NCI-H187 (cell line): ENCODE results near the gene PKD1.

ENCODE experiments used
- DNase-seq, 2 experiments: peaks; one replicate each; lab custom pipeline; 2025; lab: John Stamatoyannopoulos, UW

The PKD1 gene

DNA sequence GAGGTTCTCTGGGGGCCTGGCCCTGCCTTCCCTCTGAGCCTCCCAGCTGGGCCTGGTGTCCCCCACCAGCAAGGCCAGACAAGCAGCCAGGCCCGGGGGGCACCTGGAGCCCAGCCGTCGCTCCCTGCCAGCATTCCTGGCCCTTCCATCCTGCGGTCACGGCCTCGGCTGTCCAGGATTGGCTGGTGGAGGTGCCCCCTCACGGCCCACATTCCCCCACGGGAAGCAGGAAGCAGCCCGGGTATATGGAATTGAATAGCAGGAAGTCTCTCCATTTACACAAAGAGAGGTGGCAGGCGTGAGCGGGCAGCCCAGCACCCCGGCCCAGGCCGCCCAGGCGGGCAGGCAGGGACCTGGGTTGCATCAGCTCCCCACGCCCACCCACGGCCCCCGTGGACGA lies 34.4 kb upstream of the PKD1 start:
- no peak for DNase-seq

DNA sequence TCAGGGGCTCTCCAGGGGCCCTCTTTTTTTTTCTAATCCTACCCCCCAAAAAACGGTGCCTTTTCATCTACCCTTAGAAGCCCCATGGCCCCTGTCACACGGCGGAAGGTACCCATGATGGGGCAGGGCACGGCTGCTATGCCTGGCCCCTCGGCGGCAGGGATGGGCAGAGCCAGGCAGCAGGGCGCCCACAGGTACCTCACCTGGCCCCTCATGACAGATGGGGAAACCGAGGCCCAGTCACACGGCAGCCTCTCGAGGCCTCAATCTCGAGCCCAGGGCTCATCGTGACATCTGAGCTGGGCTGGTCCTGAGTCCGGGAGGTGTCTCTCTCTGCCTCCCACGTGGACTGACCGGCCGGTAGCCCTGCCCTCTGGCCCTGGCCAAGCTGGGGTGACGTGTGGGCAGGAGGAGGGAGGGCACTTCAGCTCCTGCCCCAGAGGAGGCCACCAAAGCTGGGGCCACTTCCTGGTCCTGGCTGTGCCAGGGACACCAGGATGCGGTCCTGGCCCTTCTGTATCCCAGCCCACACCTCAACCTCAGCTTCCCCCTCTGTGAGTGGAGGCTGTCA lies 31.5 kb upstream of the PKD1 start:
- DNase-seq = no peak

DNA sequence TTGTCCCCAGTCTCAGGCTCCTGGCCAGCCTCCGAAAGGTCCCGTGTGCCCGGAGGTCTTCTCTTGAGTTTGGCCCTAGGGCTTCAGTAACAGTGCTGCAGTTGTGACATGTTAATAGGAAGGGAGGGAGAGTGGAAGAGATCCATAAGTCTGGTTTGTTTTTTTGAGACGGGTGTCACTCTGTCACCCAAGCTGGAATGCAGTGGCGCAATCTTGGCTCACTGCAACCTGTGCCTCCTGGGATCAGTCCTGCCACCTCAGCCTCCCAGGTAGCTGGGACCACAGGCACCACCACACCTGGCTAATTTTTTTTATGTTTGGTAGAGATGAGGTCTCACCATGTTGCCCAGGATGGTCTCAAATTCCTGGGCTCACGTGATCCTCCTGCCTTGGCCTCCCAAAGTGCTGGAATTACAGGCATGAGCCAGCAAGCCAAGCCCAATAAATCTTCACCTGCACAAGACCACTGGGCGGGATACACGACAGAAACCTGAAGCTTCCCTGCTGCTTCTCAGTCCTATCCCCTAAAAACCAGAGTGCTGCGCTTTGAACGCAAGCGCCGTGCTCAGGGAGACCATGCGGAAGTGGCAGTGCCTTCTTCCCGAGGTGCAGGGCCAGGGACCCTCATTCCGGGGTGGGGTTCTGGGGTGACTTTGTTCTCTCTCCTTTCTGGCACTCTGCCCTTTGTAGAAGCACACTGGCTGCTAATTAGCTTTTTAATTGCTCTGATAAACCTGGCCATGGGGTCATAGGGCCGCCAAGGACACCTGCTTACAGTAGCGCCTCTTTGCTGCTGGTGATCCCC lies 30.8 kb upstream of the PKD1 start:
- no peak for DNase-seq

DNA sequence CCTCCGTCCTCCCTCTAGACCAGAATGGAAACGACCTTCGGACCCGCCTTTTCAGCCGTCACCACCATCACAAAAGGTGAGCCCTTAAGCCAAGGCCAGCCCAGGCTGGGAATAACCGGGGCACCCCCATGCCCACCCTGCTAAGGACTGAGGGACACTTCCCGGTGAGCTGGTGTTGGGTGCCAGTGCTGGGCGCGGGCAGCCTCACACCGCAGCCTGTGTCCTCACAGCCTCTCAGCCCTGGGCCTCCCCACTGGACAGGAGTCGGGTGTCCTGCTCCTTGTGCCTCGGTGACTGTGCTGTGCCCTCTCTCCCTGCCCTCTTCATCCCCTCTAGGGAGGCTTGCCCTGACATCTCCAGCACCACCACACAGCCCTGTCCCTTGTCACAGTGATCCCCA lies 30.2 kb upstream of the PKD1 start:
- no peak for DNase-seq

DNA sequence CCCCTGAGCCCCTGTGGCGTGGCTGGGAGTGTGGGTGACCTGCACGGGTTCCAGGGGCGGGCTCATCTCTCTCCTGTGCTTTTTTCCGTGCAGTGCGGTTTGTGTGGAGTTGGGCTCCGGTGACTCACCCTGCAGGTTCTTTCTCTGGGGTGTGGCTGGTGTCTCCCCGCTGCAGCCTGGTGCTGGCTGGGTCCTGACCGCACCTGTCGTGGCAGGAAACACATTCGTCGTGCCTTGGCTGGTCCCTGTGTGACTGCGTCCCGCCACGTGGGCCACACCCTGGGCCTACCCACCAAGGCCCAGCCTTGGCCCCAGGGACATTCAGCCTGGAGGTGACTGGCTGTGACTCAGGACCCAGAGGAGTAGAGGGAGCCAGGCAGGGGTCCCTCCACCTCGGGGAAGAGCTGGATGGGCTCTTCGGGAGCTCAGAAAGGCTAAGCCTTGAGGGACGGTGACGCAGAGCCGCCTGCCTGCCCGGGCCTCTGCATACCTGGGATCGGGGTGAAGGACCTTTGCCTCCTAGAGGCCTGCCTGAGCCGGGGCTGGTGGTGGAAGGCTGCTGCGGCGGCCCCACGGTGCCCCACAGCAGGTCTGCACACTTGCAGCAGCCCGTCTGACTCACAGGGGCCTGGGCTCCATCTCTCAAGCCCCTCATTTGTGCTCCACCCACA lies 27.6 kb upstream of the PKD1 start:
- no peak for DNase-seq

DNA sequence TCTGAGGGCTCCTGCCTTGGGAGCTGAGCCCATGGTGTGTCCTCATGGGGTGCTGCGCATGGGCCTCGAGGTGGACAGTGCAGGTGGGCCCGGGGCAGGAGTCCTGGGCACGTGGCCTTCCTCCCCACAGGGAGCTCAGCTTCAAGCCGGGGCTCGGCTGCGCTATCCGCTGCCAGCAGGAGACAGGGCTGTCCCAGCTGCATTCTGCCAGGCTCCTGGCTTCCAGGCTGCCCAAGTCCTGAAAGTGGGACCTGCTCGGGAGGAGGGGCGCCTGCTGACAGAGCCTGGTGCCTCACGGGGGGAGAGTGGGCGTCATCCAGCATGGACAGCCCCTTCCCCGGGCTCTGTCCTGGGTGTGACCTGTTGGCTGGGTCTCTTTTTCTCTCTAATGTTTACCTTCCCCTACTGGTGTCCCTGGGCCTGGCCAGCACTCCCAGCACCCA lies 27.0 kb upstream of the PKD1 start:
- DNase-seq = no peak

DNA sequence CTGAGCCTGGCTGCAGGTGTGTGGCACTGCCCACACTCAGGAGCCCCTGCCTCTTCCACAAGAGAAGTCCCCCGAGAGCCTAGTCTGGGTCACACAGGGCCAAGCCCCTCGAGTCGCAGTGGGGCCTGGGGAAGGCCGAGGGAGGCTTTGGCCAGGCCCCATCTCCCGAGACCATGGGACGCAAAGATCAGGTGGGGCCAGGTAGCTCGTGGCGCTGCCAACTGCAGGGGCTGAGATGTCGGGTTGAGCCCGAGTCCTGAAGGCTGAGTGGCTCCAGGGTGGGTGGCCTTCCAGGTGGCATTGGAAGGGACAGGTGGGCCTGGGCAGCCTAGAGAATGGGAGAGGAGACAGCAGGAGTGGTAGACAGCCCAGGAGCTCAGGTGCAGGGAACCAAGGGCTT lies 26.2 kb upstream of the PKD1 start:
- no peak for DNase-seq

DNA sequence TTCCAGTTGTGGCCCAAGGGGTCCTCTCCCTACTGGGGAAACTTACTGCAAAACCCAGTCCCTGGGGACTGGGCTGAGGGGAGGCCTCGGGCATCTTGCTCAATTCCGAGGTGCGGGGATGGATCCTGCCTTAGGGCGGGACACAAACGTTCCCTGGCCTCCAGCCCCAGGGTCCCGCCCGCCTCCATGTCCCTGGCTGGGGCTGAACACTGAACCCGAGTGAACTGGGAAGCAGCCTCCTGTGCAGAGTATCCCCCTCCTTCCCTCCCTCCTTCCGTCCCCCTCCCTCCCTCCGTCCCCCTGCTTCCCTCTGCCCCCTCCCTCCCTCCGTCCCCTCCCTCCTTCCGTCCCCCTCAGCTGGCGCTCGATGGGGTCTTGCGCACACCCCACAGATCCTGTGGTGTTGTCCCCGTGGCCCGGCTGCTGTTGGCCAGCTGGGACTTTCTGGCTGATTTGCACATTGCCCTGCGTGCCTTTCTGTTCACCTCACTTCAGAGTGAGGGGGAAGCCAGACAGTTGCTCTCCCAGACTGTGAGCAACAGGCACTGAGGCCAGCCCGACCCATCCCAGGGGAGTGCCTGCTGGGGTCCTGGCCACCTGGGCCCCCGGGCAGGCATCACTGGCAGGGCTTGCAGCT lies 25.3 kb upstream of the PKD1 start:
- no peak for DNase-seq

DNA sequence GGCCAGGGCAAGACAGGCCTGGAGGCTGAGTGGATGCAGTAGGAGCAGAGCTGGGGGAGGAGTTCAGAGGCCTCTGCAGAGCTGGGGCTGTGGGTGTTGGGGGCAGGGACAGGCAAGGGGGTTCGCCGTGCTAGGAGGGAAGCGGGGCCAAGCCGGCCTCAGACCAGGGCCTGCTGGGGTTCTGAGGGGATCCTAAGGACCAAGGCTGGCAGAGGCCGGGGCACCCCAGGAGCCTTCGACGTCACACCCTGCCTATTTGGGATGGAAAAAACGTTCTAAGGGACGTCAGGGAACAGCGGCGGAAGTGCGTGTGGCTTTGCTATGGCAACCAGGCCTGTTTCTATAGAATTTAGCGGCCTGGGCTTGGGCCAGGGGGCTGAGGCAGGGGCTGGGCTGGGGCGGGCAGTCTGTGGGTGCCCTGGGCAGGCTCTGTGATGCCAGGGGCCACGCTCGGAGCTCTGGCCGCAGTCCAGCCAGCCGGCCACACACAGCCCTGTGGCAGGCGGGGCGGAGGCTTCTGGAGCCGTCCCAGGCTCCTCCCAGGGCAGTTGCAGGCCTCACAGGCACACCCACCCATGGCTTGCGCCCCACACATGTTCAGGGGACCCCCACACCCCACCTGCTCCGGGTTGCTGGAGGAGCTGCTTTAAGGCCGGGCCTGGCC lies 23.6 kb upstream of the PKD1 start:
- no peak for DNase-seq

DNA sequence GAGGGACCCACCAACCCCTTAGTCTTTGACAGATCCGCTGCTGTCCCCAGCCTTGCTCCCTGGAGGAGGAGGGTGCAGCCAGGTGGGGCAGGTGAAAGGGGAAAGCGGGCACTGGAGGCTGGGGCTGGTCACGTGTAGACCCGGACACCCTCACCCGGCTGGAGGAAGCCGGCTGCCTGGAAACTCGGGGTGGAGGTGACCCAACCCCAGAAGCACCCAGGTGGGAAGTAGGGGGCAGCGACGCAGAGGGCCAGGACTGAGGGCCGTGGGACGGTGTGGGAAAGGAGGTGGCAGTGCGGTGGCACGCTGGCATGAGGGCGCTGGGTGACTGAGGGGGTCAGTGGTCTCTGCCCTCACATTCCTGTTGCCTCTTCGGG lies 22.6 kb upstream of the PKD1 start:
- DNase-seq = no peak

DNA sequence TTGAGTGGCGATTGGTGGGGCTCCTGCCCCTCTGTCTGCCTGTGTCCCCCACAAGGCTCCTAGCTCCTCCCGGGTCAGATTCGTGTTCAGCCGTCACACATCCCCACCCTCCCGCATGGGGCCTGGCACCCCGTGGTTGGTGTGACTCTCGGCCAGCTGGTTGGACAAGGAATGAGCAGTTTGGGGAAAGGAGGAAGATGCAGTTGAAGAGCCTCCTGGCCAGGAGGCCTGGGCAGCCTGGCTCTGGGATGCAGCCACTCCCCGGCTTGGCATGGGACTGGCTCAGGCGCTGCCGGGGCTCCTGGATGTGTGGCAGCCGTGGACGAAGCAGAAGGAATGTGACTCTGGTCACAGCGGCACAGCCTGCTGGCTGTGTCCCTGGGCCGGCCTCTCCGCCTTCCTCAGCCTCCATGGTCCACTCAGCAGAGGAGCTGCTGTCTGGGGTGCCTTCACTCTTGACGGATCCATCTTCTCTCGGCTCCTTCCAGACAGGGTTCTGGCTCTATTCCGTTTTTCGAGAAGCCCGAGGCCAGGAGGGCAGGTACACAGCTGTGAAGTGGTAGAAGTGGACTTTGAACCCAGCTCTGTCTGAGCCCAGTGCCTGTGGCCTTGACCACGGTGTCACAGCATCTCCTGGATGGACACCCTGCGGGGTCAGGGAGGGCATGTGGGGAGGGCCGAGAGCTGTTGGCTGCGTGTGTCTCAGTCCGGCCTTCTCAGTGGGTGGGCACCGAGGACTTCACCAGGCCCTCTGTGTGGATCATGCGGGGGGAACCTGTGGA lies 22.0 kb upstream of the PKD1 start:
- no peak for DNase-seq

DNA sequence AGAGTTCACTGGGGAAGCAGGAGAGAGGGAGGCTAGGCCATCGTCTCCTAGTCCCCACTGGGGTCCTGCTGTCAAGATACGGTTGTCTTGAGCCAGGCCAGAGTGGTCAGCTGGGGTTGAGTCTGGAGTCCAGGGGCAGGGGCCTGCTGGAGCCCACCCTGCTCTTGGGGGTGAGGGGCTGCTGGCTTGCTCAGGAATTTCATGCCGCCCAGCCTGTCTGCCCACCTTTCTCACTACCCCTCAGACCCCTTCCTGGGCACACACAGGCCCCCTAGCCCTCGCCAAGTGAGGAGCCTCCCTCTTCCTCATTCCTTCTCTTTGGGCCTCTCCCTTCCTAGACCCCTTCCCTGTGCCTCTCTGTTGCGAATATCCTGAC lies 21.1 kb upstream of the PKD1 start:
- DNase-seq = no peak

DNA sequence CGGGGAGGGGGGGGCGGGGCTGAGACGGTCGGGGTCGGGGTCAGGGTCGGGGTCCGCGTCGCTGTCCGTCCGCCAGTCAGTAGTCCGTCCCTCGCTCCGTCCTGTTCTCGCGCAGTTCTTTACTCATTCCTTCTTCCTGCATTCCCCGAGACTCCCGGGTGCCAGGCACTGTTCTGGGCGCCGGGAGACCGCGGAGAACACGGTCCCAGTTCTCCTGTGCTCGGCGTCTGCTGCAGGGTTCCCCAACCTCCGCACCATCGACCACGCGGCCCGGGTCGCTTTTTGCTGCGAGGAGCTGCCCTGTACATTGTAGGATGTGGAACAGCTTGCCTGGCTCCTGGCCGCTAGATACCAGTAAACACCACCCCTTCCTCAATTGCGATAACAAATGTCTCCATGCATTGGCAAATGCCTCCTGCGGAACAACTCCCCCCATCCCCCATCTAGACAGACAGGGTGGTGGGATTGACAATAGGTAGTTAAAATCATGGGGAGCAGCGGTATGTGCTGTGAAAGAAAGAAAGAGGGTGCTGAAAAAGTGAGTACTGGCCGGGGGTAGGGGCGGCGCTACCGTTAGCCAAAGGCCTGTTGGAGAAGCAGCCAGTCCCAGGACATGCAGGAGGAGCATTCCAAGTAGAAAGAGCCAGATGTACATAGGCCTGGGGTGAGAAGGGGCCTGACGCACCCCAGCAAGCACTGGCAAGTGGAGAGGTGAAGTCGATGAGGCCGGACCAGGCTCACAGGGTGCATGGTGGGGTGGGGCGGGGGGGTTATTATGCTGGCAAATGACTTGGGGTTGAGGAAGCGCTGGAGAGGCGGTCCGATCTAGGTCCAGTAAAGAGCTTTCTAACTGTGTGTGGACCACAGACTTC lies 20.5 kb upstream of the PKD1 start:
- DNase-seq = no peak

DNA sequence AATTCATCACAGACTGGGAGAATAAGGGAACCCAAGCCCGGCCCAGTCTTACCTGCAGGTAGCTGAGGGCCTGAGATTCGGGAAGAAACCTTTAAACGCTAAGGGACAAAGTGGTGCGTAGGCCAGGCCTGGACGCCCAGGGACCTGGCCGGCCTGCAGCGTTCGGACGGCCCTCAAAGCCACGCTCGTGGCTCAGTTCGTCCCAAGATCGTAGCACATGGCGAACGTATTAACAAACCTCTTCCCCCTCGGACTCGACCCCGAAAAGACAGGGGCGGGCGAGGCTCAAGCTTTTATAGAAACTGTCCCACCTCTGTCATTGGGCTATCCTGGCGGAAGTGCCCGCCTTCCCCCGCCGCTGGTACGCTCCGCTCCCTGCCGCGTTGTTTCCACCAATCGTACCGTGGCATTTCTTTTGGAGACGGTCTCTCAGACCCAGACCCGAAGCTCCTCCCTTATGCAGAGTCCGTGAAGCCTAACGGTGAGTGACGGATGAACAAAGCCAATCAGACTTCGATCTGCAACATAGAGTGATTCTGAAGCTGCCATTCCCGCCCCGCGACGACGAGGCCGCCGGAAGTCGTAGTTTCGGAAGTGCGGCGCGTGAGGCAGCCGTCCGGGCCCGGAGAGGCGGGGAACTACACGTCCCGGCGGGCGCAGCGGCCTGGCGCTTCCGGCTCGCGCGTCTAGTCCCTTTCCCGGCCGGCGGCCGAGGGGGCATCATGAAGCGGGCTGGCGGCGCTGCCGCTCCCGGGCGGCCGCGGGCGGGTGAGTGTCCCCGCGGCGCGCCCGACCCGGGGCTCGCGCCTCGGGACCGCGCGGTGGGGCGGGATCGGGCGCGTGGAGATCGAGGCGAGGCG lies 19.6 kb upstream of the PKD1 start, which contains the start of gene TRAF7:
Gene TRAF7 (plus strand): TSS at position 692 of the 860 bp plus-strand sequence. CDS start 8,139 bp downstream, outside the sequence.
- DNase-seq = peak; percentile 100

DNA sequence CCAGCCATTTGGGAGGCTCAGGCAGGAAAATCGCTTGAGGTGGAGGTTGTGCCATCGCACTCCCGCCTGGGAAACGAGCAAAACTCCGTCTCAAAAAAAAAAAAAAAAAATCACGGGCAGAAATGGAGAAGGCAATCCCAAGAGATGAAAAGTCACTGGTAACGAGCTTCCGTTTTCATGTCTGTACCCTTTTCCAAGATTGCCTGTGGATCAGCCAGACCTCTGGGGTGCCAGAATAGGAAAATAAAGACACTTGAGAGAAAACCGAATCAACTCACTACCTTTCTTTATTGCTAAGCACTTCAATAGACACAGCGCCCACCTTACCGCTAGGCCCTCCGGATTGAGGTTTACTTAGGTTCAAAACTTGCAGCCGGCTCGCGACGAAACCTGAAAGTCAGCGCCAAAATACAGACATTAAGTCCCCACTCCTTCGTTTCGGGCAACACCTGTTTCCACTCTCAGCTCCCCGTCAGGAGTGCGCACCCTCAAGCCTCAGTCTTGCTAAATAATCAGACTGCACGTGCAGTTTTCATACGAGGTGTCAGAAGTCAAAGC lies 18.9 kb upstream of the PKD1 start:
- DNase-seq = no peak

DNA sequence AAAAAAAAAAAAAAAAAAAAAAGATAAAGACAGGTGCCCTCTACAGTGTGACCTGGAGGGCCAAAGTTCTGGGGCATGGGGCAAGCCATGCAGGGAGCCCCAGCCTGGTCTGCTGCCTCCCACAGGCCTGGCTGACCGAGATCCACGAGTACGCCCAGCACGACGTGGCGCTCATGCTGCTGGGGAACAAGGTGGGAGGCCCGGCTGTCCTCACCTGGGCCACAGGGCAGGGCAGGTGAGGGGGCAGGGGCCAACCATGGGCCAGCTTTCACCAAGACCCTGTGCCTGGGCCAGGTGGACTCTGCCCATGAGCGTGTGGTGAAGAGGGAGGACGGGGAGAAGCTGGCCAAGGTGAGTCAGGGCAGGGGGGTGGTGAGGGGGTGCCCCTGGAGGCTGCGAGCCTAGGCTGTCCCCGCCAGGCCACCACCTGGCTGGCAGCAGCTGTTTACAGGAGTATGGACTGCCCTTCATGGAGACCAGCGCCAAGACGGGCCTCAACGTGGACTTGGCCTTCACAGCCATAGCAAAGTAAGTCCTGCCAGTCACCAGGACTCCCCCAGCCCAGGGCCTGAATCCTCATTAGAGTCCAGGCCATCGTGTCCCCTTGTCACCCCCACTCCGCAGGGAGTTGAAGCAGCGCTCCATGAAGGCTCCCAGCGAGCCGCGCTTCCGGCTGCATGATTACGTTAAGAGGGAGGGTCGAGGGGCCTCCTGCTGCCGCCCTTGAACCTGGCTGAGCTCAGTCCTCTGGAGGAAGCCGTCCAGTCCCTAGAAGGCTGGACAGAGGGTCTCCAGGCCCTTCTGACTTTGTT lies 17.2 kb upstream of the PKD1 start:
- no peak for DNase-seq

DNA sequence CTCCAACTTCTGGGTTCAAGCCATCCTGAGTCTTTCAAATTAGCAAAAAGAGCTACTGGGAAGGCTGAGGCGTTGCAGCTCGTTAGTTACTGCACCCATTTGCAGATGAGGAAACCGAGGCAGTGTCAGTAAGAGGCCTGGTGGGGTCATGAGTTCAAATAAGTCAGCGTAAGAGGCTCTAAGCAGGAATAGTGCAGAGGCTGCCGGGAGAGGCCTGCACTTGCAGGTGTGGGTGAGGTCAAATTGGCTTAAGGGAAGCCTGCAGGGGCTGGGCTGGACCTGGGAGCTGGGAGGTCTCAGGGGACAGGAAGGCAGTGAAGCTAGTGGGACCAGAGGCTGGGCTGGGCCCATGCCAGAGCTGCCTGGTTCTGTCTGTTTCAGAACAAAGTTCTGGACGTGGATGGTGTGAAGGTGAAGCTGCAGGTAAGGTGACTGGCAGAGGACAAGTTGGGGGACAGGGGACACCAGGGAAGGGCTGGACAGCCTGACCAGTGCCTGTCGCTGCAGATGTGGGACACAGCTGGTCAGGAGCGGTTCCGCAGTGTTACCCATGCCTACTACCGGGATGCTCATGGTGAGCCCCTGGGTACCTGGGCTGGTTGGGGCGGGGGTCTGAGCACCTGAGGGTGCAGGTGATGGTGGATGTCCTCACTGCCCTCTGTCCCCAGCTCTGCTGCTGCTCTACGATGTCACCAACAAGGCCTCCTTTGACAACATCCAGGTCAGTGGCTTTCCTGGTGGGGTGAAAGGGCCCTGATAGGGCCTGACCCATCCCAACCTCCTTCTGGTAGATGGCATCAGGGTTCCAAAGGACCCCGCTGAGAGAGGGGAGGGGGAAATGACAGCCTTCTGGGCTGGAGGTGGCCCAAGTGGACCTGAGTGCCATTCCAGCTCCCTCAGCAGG lies 15.7 kb upstream of the PKD1 start:
- DNase-seq = no peak
